Activated CD8-positive, alpha-beta memory T cell treated with anti-CD3 and anti-CD28 coated beads for 24 hours (primary cell): Measurements from ENCODE around the gene DDB1.

Experiments used
- DNase-seq: peaks from one replicate; pipeline ENCODE4 v3.0.0-alpha.2; 2020

The DDB1 gene

DNA sequence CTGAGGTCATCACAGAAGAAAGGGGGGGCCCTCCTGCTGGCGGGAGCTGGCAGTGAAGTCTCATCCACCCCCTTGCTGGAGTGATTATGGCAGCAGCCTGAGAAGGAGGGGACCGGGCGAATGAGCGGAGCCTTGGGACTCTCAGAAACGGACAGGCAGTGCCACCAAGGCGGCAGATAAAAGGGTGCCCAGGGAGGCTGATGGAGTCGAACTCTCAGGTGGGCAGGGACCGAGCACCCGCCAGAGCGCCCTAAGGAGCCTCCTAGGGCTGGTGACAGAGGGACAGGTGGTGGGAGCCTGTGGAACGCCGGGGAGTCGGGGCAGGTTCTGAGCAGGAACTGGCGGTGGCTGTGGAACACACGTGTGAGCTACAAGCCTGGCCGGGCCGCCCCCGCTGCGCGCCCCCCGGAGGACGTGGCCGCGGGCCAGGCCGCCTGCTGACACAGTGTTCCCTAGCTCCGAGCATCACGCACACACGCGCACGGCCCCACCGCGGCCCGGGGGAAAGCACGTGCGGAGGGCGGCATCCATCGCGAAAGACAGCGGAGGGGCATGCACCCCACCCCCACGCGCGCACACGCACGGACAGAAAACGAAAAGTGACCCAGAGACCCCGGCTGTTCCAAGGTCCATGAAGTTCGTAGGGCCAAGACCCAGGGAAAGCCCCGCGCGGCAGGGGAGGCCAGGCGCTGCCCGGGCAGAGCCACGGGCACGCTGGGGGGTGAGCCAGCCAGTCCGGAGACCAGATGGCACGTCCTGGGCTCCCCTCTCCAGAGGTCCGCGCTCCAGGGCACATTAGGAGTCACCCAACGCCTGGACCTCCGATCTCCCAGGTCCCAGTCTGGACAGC, 38.8 kb downstream of the DDB1 start:
- peak; percentile 92 for DNase-seq

DNA sequence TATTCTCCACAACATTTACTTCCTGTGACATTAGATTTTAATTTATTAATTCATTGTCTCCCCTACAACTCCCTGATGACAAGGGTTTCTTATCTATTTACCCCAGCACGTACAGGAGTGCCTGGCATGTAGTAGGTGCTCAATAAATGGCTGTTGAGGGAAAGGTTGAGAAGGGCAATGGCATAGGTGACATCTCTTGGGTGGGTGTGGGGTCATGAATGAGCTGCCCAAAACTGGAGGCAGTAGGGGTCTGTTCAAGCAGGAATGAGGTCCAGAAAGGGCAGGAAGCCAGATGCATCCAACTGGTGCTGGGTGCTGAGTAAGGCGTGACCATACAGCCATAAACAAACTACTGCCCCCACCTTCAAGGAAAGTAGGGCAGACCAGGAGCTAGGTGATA, 40.5 kb downstream of the DDB1 start:
- no peak for DNase-seq

DNA sequence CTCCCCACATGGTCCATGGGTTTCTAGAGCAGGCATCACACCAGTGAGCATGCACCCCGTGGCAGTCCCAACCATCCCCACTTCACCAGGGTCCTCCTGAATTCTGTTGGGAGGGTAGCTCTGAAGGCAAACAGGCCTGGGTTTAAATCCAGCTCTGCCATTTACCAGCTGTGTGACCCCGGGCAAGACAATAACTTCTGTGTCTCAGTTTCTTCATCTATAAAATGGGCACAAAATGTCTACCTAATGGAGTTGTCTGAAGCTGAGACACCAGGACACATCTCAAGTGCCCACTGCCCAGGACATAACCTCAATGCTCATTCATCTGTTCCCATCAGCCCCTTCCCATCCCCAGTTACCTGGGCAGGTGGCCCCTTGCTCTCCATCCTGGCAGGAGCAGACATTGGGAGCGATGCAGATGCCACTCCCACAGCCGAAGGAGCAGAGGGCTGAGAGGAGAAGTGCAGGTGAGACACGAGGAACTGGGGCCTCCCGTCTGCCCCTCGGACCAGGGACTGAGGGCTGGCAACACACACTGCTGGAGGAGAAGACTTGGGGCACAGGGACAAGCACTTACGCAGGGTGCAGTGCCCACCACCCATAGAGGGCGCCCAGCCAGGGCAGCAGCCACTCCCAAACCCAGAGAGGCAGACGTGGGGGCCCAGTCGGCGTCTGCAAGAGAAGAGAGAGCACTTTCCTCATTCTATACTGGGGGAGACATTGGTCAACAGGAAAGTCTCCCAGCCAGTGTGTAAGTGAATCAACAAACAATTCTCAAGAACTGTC, 41.8 kb downstream of the DDB1 start:
- no peak for DNase-seq

DNA sequence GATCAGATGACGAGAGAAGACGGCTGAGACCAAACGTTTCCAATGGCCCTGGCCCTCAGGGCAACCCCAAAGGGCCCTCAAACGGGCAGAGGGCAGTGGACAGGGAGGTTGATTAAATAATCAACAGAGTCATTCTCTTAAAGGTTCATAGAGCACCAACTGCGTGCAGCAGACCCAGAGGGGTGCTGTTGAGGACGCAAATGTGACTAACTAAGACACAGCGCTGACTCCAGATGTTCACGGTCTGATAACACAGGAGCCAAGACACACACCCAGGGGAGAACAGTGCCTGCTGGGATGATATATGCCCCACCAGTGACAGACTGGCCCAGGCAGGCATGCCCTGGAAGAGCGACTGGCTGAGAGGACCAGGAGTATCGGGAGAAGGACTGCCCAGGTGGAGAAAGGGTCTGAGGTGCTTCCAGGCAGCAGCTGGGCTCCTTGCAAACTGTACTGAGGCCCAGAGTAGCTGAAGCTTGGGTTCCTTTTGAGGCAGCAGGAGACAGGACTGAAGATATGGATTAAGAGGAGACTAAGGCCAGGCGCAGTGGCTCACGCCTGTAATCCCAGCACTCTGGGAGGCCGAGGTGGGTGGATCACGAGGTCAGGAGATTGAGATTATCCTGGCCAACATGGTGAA, 45.4 kb downstream of the DDB1 start:
- no peak for DNase-seq

DNA sequence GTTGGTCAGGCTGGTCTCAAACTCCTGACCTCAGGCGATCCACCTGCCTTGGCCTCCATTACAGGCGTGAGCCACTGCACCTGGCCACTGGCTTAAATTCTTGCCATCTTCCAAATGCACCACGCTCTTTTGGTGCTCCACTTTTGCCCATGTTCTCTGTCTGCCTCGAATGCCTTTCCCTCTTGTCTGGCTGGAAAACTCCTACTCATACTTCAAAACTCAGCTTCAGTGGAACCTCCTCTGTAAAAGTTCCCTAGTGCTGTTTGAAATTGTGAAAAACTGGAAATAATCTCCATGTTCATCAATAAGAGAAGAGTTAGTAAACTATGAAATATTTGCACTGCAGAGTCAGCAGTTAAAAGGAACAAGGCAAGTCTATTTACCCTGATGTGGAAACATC, 49.3 kb downstream of the DDB1 start:
- no peak for DNase-seq

DNA sequence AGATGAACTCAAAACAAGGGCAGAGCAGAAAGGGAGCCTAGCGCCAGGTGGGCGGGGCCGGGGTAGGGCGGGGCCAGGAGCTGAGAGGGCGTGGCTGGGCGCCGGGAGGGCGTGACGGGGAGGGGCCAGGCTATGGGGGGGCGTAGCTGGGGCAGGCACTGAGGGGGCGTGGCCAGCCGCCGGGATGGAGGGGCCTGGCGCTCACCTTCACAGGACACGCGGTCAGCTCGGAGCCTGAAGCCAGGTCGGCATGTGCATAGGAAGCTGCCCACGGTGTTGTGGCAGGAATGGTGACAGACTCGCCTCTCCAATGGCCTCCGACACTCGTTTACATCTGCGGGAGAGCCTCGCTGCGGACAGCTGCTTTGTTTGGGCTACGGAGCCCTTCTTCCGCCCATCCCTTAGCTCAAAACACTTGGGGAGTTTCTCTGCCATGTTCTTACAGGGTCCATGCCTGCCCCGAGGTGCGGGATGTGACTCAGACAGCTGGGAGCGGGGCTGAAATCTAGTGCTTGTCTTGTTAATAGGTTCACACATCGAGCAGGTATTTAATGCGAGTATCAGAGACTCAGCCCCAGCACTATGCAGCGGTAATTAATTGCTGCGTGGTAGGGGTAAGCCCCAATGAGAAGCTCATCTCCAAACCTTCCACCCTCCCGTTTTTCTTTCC, 51.2 kb downstream of the DDB1 start:
- DNase-seq = peak; percentile 74

DNA sequence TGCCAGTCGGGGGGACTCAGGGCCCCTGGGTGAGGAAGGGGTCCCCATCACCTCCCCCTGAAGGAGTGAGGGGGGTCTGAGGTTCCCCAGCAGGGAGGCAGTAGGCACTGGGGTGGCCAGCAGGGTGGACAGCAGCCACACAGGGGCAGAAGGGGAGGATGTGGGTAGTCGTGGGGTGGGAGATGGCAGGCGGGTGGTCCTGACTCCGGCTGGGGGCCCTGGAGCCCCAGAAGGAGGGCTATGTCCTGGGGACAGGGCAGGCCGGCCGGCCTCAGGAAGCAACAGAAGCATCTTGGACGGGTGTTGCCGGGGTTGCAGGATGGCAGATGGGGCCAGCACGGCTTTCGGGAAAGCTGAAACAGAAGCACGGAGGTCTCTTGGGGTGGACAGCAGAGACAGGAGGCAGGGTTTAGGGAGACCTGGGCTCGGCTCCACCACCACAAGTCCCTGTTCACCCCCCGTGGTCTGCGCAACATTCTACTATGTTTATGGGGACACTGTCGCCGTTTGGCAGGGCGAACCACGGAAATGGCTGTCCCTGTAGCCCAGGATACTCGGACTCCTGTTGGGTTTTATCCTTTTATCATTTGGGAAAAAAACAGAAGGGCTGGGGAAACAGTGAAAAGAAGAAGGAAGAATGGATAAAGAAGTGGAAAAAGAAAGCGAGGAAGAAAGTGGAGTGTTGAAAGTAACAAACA, 51.9 kb downstream of the DDB1 start:
- DNase-seq = no peak

DNA sequence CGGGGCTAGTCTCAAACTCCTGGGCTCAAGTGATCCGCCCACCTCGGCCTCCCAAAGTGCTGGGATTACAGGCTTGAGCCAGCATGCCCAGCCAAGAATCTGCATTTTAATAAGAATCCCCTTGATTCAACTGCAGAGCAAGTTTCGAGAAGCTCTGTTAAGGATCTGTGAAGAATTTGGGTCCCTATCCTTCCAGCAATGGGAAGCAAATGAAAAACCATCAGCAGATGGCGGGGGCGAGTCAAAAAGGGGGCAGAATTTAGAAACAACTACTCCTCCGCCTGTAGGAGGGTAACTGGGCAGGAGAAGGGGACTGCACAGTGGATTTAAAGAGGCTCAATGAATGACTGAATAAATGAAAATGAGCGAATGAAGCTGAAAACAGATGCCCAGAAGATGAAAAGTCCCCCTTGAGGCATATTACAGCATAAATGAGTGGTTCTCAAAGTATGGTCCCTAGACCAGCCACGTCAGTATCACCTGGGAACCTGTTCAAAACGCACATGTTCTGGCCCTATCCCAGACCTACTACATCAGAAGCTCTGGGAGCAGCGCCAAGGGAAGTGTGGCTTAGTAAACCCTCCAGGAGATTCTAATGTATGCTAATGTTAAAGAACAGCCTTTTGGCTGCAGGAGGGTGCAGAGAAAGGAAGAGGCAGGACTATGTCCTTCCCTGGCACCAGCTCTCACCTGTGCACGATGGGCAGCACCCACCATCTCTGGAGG, 52.8 kb downstream of the DDB1 start:
- no peak for DNase-seq

DNA sequence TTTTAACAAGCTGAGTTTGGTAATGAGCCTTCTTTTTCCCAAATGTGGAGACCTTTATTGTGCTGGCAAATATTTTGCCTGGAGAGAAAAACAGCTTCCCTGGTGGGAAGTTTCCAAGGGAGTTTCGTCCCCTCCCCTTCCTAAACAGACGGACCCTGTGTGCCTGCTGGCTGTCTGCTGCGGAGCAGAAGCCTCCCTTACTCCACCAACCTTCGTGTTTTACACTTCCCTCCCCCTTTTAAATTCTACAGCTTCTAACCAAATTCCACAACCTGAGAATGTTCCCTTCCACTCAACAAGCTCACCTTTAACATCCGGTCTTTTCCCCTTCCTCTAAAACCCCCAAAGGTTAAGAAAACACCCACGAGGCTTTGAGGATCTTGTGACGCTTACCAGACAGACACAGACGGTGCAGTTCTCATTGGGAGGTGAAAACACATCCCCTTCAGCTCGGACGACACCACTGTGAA, 54.9 kb downstream of the DDB1 start:
- DNase-seq = no peak

DNA sequence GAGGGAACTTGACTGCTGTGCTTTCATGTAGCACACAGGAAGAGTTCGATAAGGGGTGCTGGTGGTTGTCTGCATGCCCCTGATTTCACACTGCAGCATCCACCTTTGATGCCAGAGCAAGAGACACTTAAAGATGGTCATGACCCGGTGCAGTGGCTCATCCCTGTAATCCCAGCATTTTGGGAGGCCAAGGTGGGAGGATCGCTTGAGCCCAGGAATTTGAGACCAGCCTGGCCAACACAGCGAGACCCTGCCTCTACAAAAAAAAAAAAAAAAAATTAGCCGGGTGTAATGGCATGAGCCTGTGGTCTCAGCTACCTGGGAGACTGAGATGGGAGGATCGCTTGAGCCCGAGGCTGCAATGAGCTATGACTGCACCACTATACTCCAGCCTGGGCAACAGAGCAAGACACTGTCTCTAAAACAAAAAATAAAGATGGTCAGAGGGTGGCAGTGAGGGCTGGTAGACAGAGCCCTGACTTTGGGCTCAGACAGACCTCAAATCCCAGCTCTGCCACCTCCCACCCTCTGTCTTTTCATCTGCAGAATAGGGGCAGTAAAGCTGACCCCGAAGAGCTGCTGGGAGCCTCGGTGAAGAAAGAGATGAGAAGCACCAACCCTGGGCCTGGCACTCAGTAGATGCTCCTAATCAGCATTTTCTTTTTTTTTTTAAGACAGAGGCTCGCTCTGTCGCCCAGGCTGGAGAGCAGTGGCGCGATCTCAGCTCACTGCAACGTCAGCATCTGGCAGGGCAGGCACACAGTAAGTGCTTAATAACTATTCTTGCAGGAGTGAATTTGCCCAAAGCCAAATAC, 55.5 kb downstream of the DDB1 start:
- no peak for DNase-seq

DNA sequence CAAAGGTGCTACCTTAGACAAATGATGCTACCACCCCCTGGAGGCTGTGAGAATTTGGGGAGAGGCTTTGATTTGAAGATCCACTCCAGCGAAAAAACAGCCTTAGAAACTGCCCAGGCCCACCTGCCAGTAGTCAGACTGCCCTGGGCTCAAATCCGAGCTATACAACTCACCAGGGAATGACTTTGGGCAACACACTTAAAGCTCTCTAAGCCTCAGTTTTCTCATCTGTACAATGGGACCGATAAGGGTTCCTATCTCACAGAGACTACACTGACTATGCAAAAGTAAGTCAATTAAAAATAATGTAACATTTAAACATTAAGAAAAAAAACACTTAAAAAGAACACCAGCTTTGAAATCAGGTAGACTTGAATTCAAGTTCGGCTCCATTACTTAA, 57.7 kb downstream of the DDB1 start:
- no peak for DNase-seq

DNA sequence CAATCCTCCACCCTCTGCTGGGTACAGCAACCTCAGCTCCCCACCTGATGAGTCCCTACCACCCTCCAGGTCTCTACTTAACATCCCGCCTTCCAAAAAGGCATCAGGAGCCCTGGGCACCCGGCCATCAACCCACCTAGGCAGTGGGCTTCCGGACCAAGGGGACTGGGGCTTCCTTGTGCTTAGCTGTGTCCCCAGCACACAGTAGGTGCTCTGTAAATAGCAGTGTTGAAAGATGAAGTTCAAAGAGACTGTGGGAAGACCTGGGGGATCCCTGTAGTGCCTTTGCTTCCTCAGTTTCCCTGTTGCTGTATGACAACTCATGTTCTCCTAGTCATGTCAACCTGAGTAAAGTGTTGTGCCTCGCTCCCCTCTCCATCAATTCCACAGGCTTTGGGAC, 58.8 kb downstream of the DDB1 start:
- DNase-seq = no peak

DNA sequence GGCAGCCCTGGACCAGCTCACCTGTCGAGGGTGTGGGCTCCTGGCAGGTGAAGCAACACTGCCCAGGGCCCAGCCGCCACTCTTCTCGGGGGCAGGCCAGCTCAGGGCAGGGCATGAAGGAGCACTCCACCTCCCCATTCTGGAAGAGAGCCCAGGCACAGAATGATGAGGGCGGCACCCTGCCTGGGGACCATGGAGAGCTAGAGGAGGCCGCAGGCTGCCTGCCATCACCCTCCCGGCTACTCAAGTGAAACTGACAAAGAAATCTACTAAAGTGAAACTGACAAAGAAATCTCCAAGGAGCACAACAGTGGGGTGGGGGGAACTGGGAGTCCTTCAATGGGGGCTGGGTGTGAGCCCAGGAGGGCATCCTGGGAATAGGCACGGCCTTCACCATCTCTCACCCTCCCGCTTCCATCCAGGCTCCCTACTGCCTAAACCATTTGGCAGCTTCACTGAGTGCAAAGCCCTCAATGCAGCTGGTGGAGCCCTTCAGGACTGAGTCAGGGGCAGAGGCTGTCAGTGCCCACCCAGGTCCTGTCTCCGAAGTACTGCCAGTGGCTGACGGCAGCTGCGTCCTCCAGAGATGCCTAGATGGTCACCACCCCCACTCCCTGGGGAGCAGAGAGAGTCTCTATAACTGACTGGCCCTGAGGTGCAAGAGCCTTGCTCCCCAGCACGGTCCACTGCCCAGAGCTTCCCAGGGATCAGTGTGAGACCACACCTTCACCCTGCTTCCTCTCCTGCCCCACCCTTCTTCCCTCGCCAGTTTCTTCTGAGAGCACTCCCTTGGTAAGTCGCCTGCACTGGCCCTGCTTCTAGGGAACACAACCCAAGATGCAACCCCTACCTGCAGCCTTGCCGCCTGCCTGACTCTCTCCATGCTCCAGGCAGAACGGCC, 59.5 kb downstream of the DDB1 start:
- no peak for DNase-seq

DNA sequence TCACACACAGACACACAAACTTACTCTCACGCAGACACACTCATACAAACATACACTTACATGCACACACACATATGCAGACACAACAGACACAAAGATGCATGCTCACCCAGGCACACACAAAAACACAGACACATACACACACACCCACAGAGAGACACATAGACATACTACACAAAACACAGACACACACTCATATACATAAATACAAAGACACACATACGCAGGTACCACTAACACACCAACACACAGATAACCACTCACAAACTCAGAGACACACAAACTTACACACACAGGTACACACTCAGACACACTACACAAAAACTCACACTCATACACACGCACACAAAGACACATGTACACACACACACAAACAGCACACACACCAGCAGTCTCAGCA, 60.2 kb downstream of the DDB1 start:
- no peak for DNase-seq

DNA sequence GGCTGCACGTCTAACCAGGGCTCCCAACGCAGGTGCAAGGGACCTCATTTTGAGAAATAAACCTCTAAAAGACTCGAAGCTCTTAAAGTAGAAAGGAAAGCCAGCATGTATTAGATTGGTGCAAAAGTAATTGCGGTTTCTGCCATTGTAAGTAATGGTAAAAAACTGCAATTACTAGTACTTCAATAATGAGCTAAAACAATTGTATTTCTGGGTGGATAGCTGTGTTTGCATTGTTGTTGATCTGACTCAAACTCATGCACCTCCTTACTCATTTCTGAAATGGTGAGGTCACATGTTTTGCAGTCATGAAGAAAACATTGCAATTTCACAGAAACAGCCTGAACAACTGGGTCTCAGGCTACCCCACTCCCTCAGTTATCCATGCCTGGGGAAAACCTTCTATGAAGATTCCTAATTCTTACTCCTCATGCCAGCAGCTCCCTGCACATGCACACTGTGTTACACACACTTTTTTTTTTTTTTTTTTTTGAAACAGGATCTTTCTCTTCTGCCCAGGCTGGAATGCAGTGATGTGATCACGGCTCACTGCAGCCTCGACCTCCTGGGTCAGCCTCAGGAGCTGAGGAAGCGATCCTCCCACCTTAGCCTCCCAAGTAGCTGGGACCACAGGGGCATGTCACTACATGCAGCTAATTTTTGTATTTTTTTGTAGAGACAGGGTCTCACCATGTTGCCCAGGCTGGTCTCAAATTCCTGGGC, 62.4 kb downstream of the DDB1 start:
- no peak for DNase-seq

DNA sequence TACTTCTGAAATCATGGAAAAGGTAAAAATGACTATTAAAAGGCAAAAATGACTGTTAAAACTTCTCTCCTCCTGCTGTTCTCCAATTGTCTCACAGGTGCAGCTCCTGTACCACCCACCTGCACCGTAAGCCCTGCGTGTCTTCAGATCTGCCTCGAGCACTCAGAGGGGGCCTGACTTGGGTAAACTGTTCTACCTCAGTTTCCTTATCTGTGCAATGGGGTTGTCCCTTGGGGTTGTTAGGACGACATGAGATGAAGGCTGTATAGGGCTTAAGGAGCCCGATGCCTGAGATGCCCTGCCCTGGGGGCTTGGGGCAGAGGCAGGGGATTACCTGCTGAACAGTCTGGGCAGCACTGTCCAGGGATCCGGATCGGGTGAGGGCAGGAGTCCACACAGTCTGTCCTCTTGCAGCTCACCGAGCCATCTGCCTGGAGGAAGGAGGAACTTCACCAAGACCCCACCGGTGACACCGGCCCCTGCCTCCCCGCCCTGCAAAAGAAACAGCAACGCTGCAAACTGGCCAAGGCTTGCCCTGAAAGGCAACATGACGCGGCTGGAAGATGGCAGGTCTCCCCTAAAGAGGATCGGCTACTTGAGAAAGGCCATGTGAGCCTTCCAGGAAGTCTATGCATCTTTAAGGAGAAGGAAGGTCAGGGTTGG, 64.2 kb downstream of the DDB1 start:
- no peak for DNase-seq

DNA sequence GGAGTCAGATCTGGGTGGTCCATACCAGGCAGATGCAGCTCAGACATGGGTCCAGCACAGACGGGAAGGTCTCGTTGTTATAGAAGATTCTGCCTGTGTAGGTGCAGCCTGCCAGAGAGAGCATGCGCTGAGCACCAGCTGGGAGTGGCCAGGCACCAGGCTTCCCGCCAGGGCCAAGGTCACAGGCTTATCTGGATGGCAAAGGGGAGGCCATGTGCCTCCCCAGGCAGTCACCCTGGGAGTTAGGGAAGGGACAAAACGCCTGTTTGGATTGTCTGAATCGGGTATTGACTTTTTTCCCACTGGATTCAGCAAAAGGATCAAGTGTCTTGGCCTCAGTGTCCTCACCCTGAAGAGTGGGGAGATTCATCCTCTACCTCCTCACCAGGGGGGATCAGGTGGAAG, 65.5 kb downstream of the DDB1 start:
- DNase-seq = no peak

DNA sequence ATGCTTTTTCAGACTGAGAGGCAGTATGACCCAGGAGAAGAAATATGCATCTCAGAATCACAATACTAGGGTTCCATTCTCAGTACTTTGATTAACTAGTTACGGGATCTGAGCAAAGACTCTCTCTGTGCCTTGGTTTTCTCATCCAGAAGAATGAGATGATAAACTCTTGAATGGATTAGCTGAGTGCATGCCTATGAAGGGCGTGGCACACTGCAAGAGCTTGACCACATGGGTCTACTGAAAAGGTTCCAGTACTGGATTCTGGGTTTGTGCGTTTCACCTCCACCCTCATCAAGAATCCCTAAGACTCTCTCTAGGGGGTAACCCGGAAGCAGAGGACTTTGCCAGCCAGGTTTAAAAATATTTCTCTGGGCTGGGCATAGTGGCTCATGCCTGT, 66.3 kb downstream of the DDB1 start:
- DNase-seq = no peak

DNA sequence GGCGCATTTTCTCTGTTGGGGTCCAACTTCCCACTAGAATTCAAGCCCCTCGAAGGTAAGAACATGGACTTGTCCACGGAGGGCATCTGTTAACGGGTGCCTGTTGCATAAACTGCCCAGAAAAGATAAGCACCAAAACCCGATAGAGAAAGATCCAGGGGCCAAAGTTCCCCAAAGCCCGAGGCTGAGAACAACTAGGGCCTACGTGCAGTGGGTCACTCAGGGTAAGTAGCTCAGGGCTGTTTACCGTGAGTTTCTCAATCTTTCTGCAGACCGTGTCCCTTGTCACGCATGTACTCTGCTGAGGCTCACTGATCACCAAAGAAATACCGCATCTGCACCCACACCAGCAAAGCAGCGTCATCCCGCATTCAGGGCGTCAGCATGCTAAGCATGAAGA, 67.5 kb downstream of the DDB1 start:
- no peak for DNase-seq
